HepG2 (cell line): ENCODE measurements around the gene MMS19. TPM values are rescaled to one million over a fixed set of nuclear protein-coding genes. Genes with fewer than 3 reads are reported as not detected.

Source experiments
- ATAC-seq: fragments of 200-7000 bp; cut with Tn5 transposase; 3 replicates; pipeline ENCODE4 v1.9.1; 2020; ENCODE audit warnings: mild to moderate bottlenecking, moderate library complexity
- BruUV-seq: library from RNA; stranded (reverse); fragments of 400-500 nt; replicated peaks from 2 replicates; lab custom pipeline; 2021; lab: Mats Ljungman, UMichigan
- CTCF ChIA-PET: fragments of 300-600 bp; formaldehyde crosslinking; extraction: SDS; loops from one replicate; lab custom pipeline; 2021; ENCODE audit warnings: low total read pairs, inconsistent platforms, low intra/inter-chr PET ratio; lab: Yijun Ruan, JAX
- POLR2A ChIA-PET: fragments of 350-600 bp; sonication (Branson Sonifier 250); formaldehyde crosslinking; loops from one replicate; lab custom pipeline; 2020; ENCODE audit warnings: antibody characterized with exemption, inconsistent platforms; lab: Yijun Ruan, JAX
- DNase-seq: peaks from one replicate; pipeline ENCODE4 v3.0.0-alpha.2; 2015; ENCODE audit warnings: low spot score
- FAIRE-seq: peaks from 3 replicates; lab custom pipeline; 2011; peaks lifted over from hg19 to GRCh38; lab: Jason Lieb, UNC
- H2AFZ ChIP-seq: one replicate; pipeline ENCODE4 v1.6.1; 2011; ENCODE audit warnings: low read length, inconsistent platforms
- H3K27ac ChIP-seq: fragments of 300-600 bp; 3 replicates; pipeline ENCODE4 v1.8.0; 2011; ENCODE audit warnings: mixed run types, mild to moderate bottlenecking, mixed read lengths, low read length, inconsistent platforms; ENCODE audit not compliant: insufficient read depth; ENCODE audit errors: extremely low read length
- H3K27me3 ChIP-seq, 2 experiments: fragments of 200-600 bp in 1 of 2; 2 replicates in 1 of 2; 3 replicates in 1 of 2; pipeline versions ENCODE4 v1.6.0 to v1.8.0; 2011; ENCODE audit warnings: low read length in 2 of 2, mild to moderate bottlenecking in 2 of 2, moderate library complexity in 2 of 2, inconsistent platforms in 1 of 2; ENCODE audit not compliant: insufficient read depth in 2 of 2, control insufficient read depth in 1 of 2
- H3K36me3 ChIP-seq, 2 experiments: fragments of 200-600 bp in 1 of 2; replicated peaks in 1 of 2; 2 replicates in 1 of 2; 3 replicates in 1 of 2; pipeline versions ENCODE4 v1.5.1 to v1.8.0; 2011; ENCODE audit warnings: low read length in 2 of 2, inconsistent platforms in 1 of 2; ENCODE audit not compliant: insufficient read depth in 2 of 2, control insufficient read depth in 1 of 2
- H3K4me1 ChIP-seq: 2 replicates; pipeline ENCODE4 v1.5.1; 2012; ENCODE audit warnings: low read length, inconsistent platforms; ENCODE audit not compliant: insufficient read depth
- H3K4me2 ChIP-seq: 2 replicates; pipeline ENCODE4 v1.6.0; 2011; ENCODE audit warnings: low read depth, low read length, inconsistent platforms
- H3K4me3 ChIP-seq, 3 experiments: fragments of 200-600 bp in 1 of 3; sonication (generic), shearing (Covaris generic) in 1 of 3; replicated peaks in 1 of 3; 2 replicates each; pipeline ENCODE4 v1.5.1; 2011 to 2016; ENCODE audit warnings: low read length in 3 of 3, inconsistent platforms in 2 of 3, low read depth in 2 of 3, mild to moderate bottlenecking in 2 of 3, control low read depth in 1 of 3, mixed read lengths in 1 of 3; ENCODE audit not compliant: insufficient read depth in 1 of 3
- H3K79me2 ChIP-seq: one replicate; pipeline ENCODE4 v1.6.1; 2011; ENCODE audit warnings: low read length, inconsistent platforms; ENCODE audit not compliant: insufficient read depth
- H3K9ac ChIP-seq: 2 replicates; pipeline ENCODE4 v1.6.0; 2011; ENCODE audit warnings: mild to moderate bottlenecking, low read depth, low read length, inconsistent platforms; ENCODE audit not compliant: insufficient read depth
- H3K9me3 ChIP-seq: 2 replicates; pipeline ENCODE4 v1.5.1; 2012; ENCODE audit warnings: mild to moderate bottlenecking, low read length
- H4K20me1 ChIP-seq: 2 replicates; pipeline ENCODE4 v1.6.0; 2011; ENCODE audit warnings: inconsistent platforms, mild to moderate bottlenecking, low read length, moderate library complexity; ENCODE audit not compliant: insufficient read depth
- CTCF ChIP-seq: sonication (generic); formaldehyde crosslinking; IDR thresholded peaks from 2 replicates; pipeline ENCODE4 v1.5.0; 2020; ENCODE audit warnings: mild to moderate bottlenecking, missing genetic modification reagents, moderate library complexity
- FOXA1 ChIP-seq, 2 experiments: fragments of 450-650 bp in 1 of 2; sonication (generic) in 1 of 2; formaldehyde crosslinking in 1 of 2; IDR thresholded peaks; 2 replicates each; pipeline versions ENCODE4 v1.4.0 to v1.6.1; 2016 to 2020; ENCODE audit warnings: missing genetic modification reagents in 1 of 2
- HNRNPK ChIP-seq: fragments of 200-400 bp; formaldehyde crosslinking; IDR thresholded peaks from 2 replicates; pipeline ENCODE4 v1.6.1; 2018; ENCODE audit warnings: low read length, low read depth, moderate library complexity, mild to moderate bottlenecking; ENCODE audit not compliant: poor library complexity, severe bottlenecking
- MAFF ChIP-seq: IDR thresholded peaks from 2 replicates; pipeline ENCODE4 v1.6.1; 2011; ENCODE audit warnings: low read depth, low read length, improper control_type of control experiment
- MAX ChIP-seq: IDR thresholded peaks from 2 replicates; pipeline ENCODE4 v1.6.1; 2012; ENCODE audit warnings: inconsistent platforms
- TARDBP ChIP-seq: sonication (generic); formaldehyde crosslinking; IDR thresholded peaks from 2 replicates; pipeline ENCODE4 v1.8.0; 2022; ENCODE audit warnings: mild to moderate bottlenecking, missing genetic modification reagents
- UBTF ChIP-seq: sonication (generic); formaldehyde crosslinking; IDR thresholded peaks from 2 replicates; pipeline ENCODE4 v1.4.0; 2020; ENCODE audit warnings: mild to moderate bottlenecking, missing genetic modification reagents
- XRCC5 ChIP-seq: fragments of 200-400 bp; formaldehyde crosslinking; optimal IDR thresholded peaks from 2 replicates; pipeline ENCODE3; 2017; ENCODE audit warnings: mild to moderate bottlenecking, low read length
- ZNF24 ChIP-seq: fragments of 450-650 bp; IDR thresholded peaks from 2 replicates; pipeline ENCODE4 v1.6.1; 2017; ENCODE audit warnings: antibody characterized with exemption, mild to moderate bottlenecking
- ZNF292 ChIP-seq: sonication (generic); formaldehyde crosslinking; IDR thresholded peaks from 2 replicates; pipeline ENCODE4 v1.8.1; 2022; ENCODE audit warnings: mild to moderate bottlenecking, low read depth, missing genetic modification reagents, borderline replicate concordance
- WGBS: methylation state at CpG from one replicate; pipeline ENCODE4 v1.1.6; 2017; ENCODE audit warnings: low lambda C conversion rate; 5-methylcytosine and 5-hydroxymethylcytosine counted together
- in situ Hi-C: cut with HindIII; loops from 2 replicates; pipeline ENCODE4 v1.10.0; 2017; ENCODE audit warnings: low pct_unique_long_range_greater_than_20kb; ENCODE audit not compliant: extremely low pct_ligation_motif_present
- intact Hi-C: fragments of 100-400 bp; cut with micrococcal nuclease; formaldehyde crosslinking; loops from one replicate; pipeline ENCODE4 v1.10.0; 2022; ENCODE audit not compliant: unreplicated experiment
- polyA plus RNA-seq, 8 experiments: library from polyadenylated mRNA; depleted of rRNA in 3 of 8; stranded (reverse) in 7 of 8; unstranded in 1 of 8; fragments of >200 nt; fragmentation: Illumina TruSeq in 4 of 8; extraction: Trizol in 4 of 8; gene quantifications; 2 replicates each; pipeline versions ENCODE4 v1.2.1 to v1.2.3, GENCODE V29; 2011 to 2016; ENCODE audit warnings: low read depth in 4 of 8, missing spikeins in 1 of 8, mixed read lengths in 1 of 8; ENCODE audit not compliant: insufficient read depth in 1 of 8
- total RNA-seq, 5 experiments: library from RNA; depleted of rRNA; stranded (reverse); fragments of >200 nt; fragmentation: Illumina TruSeq; extraction: Trizol; gene quantifications; 2 replicates each; pipeline ENCODE4 v1.2.3, GENCODE V29; 2016; ENCODE audit warnings: low read depth in 1 of 5

MMS19 gene
- total and polyA plus RNA-seq, 2 of the 13 experiments (the other 11 are each of a cell fraction or from before 2014, with no cell fraction given) = 76.4 to 107 TPM

- BruUV-seq = no TSS peak
- no peak for FAIRE-seq
- Histone ChIP-seq H3K27me3 (no peaks in the 10 kb centered on the region), H4K20me1 (no peaks in the 10 kb centered on the region), H3K4me3 (no peak overlapping the region), H3K9ac (no peak overlapping the region), H3K27ac (no peak overlapping the region), H3K9me3 (no peaks in the 10 kb centered on the region), H3K36me3 (no peaks in the 10 kb centered on the region), H3K4me1 (peaks cover 19% of the 10 kb centered on the region), H2AFZ (no peak overlapping the region), H3K4me2 (no peak overlapping the region), H3K79me2 (no peaks in the 10 kb centered on the region)
- in situ Hi-C loops = no loop called here
- DNase-seq = no peak
- 93% methylated on average over 10 of the region's 10 CpGs for WGBS
- intact Hi-C loops = no loop called here
- no peak for ATAC-seq
- TF ChIP-seq TARDBP (no peak), XRCC5 (no peak), FOXA1 (IDR thresholded peaks at IDR 0.05) (no peak), FOXA1 (CRISPR knock-in tag; IDR thresholded peaks at IDR 0.05) (no peak), MAFF (no peak)
- ChIA-PET POLR2A (no interaction called here), CTCF (no interaction called here)
Measured at GRCh38 chr10:97531401-97531986, 33.3 kb upstream of the MMS19 start.

- H3K4me3 ChIP-seq = peak overlapping the region in 2 of 3 experiments; percentile 24 to 32; a peak in 3 of 6 replicates
- peak; percentile 74 for ATAC-seq
- no peaks in the 10 kb centered on the region for H3K9me3 ChIP-seq
- H3K79me2 ChIP-seq = no peaks in the 10 kb centered on the region
- ChIA-PET POLR2A (no interaction called here), CTCF (no interaction called here)
- intact Hi-C loops (loop anchor here (2.0 kb wide), 1 partner anchor 67 kb away; no protein-coding TSS in a partner anchor), in situ Hi-C loops (no loop called here)
- peak overlapping the region; percentile 33 for H3K27ac ChIP-seq
- DNase-seq = no peak
- peak overlapping the region; percentile 74 for H3K4me2 ChIP-seq
- no TSS peak for BruUV-seq
- no peaks in the 10 kb centered on the region for H3K36me3 ChIP-seq
- WGBS = 33% methylated on average over 14 of the region's 14 CpGs
- H3K9ac ChIP-seq = peak overlapping the region; percentile 36; the same call in 1 of the 2 replicates
- peak; percentile 32 for FAIRE-seq
- peaks cover 36% of the 10 kb centered on the region for H3K4me1 ChIP-seq
- H2AFZ ChIP-seq = no peak overlapping the region
- H4K20me1 ChIP-seq = no peaks in the 10 kb centered on the region
- H3K27me3 ChIP-seq = no peaks in the 10 kb centered on the region
- TF ChIP-seq CTCF (CRISPR knock-in tag) (peak; percentile 25; the same call in 1 of the 2 replicates), FOXA1 (IDR thresholded peaks at IDR 0.05) (no peak), FOXA1 (CRISPR knock-in tag; IDR thresholded peaks at IDR 0.05) (no peak), HNRNPK (no peak), ZNF292 (peak; percentile 41; the same call in 1 of the 2 replicates), MAX (peak; percentile 34; the same call in 1 of the 2 replicates), ZNF24 (peak; percentile 86), UBTF (CRISPR knock-in tag) (0 out of 2 replicates have a peak, but pooled peaks have one; percentile 22)
Measured at GRCh38 chr10:97529685-97530465, 31.7 kb upstream of the MMS19 start.
